Measurements from ENCODE around the gene FREM1.

FREM1 gene

DNA sequence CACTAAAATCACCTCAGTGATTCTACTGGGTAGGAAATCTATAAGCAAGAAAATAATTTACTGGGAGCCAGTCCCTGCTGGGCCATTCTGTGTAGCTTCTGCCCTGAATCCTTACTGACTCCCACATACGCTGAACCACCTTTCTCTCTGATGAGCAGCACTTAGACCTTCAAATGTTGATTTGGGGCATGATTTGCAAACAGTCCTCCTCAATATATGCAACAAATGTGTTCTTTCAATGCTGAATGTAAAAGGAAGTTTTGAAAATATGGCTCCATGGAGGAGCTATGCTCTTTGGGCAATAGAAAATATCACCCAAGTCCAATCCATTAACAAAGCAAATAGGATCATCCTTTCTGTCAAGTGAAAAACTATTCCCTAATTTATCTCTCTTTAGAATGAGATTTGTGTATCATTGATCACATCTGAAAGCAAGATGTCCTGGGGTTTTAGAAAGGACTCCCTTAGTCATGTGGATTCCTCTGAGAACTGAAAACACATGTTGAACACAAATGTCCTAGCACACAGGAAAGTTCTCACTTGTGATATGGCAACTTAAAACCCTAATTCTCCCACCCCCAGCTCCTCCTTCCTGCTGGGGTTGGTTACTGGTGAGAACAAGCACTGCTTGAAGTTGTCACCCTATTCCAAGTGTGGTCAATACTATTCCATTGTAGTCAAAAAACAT is 178.8 kb downstream of the FREM1 start:
- no peak for DNase-seq (ENCODE audit: low read depth)
- TF ChIP-seq, protein P1, sequence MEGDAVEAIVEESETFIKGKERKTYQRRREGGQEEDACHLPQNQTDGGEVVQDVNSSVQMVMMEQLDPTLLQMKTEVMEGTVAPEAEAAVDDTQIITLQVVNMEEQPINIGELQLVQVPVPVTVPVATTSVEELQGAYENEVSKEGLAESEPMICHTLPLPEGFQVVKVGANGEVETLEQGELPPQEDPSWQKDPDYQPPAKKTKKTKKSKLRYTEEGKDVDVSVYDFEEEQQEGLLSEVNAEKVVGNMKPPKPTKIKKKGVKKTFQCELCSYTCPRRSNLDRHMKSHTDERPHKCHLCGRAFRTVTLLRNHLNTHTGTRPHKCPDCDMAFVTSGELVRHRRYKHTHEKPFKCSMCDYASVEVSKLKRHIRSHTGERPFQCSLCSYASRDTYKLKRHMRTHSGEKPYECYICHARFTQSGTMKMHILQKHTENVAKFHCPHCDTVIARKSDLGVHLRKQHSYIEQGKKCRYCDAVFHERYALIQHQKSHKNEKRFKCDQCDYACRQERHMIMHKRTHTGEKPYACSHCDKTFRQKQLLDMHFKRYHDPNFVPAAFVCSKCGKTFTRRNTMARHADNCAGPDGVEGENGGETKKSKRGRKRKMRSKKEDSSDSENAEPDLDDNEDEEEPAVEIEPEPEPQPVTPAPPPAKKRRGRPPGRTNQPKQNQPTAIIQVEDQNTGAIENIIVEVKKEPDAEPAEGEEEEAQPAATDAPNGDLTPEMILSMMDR (IDR thresholded peaks at IDR 0.05; ENCODE audit: control insufficient read depth, insufficient read depth, low read depth, low read length, missing control alignments) = no peak
- no peak overlapping the region for H3K4me3 ChIP-seq (ENCODE audit: control insufficient read depth, low read depth, low read length)

GRCh38 chr9:14730461-14730898 is 179.7 kb downstream of the FREM1 start:
- DNase-seq (ENCODE audit: low read depth) = no peak
- TF ChIP-seq, protein P1 (IDR thresholded peaks at IDR 0.05; ENCODE audit: control insufficient read depth, insufficient read depth, low read depth, low read length, missing control alignments) = no peak
- no peak overlapping the region for H3K4me3 ChIP-seq (ENCODE audit: control insufficient read depth, low read depth, low read length)

- TF ChIP-seq, protein P1 (IDR thresholded peaks at IDR 0.05; ENCODE audit: control insufficient read depth, insufficient read depth, low read depth, low read length, missing control alignments) = no peak
- no peak overlapping the region for H3K4me3 ChIP-seq (ENCODE audit: control insufficient read depth, low read depth, low read length)
- no peak for DNase-seq (ENCODE audit: low read depth)
Measured at GRCh38 chr9:14723301-14723700, 186.9 kb downstream of the FREM1 start.

- no peak for DNase-seq (ENCODE audit: low read depth)
- no peak within 1 kb of the TSS for H3K4me3 ChIP-seq (ENCODE audit: control insufficient read depth, low read depth, low read length)
- TF ChIP-seq, protein P1 (IDR thresholded peaks at IDR 0.05; ENCODE audit: control insufficient read depth, insufficient read depth, low read depth, low read length, missing control alignments) = no peak
Measured at GRCh38 chr9:14722391-14723035, 187.7 kb downstream of the FREM1 start, which contains the start of gene CER1. Gene CER1 (minus strand): TSS chr9:14722733. CDS start chr9:14722672, 61 bp downstream.

- H3K4me3 ChIP-seq (ENCODE audit: control insufficient read depth, low read depth, low read length) = no peak overlapping the region
- TF ChIP-seq, protein P1 (IDR thresholded peaks at IDR 0.05; ENCODE audit: control insufficient read depth, insufficient read depth, low read depth, low read length, missing control alignments) = no peak
- DNase-seq (ENCODE audit: low read depth) = no peak
Measured at GRCh38 chr9:14719231-14719923, 190.9 kb downstream of the FREM1 start.

- no peak for DNase-seq (ENCODE audit: low read depth)
- TF ChIP-seq, protein P1 (IDR thresholded peaks at IDR 0.05; ENCODE audit: control insufficient read depth, insufficient read depth, low read depth, low read length, missing control alignments) = no peak
- no peak overlapping the region for H3K4me3 ChIP-seq (ENCODE audit: control insufficient read depth, low read depth, low read length)
Measured at GRCh38 chr9:14715102-14715501, 195.1 kb downstream of the FREM1 start.

Measured in AG09309 (cell line).